ENCODE measurements around the gene TRDN.

Gene TRDN
- total RNA-seq: 0 to 0.21 (median 0) reads per million in 9 experiments

GRCh38 chr6:123636782-123637181, at the start of gene TRDN:
TSS of gene TRDN (minus strand) at chr6:123636950. CDS start at chr6:123636775, 175 bp downstream.
- Mint-ChIP-seq H3K27ac (no peak within 1 kb of the TSS), H3K4me3 (no peak within 1 kb of the TSS), H3K9me3 (peaks cover 0 to 2% of the 10 kb centered on the region in 2 donors), H3K27me3 (no peaks in the 10 kb centered on the region), H3K36me3 (ENCODE audit: insufficient read depth) (no peaks in the 10 kb centered on the region), H3K4me1 (ENCODE audit: low read depth in 2 of 2) (no peaks in the 10 kb centered on the region)
- DNase-seq (no peak), ATAC-seq (replicated peaks) (no peak)

- Mint-ChIP-seq H3K27ac (no peak overlapping the region), H3K9me3 (peaks cover 0 to 3% of the 10 kb centered on the region in 2 donors), H3K4me3 (no peak overlapping the region), H3K27me3 (no peaks in the 10 kb centered on the region), H3K4me1 (ENCODE audit: low read depth in 2 of 2) (no peaks in the 10 kb centered on the region), H3K36me3 (ENCODE audit: insufficient read depth) (peaks cover 2% of the 10 kb centered on the region)
- ATAC-seq (replicated peaks) (no peak), DNase-seq (no peak)
Observed at GRCh38 chr6:123681957-123682462, 45.3 kb upstream of the TRDN start.

GRCh38 chr6:123677897-123678296, 41.1 kb upstream of the TRDN start:
- Mint-ChIP-seq H3K27ac (no peak overlapping the region), H3K9me3 (peaks cover 7 to 13% of the 10 kb centered on the region in 2 donors), H3K36me3 (ENCODE audit: insufficient read depth) (no peaks in the 10 kb centered on the region), H3K4me1 (ENCODE audit: low read depth in 2 of 2) (no peaks in the 10 kb centered on the region), H3K4me3 (no peak overlapping the region), H3K27me3 (no peaks in the 10 kb centered on the region)
- DNase-seq (no peak), ATAC-seq (replicated peaks) (no peak)

GRCh38 chr6:123676793-123677192, 40.0 kb upstream of the TRDN start:
- H3K4me3 Mint-ChIP-seq: no peak overlapping the region
- H3K27ac Mint-ChIP-seq: no peak overlapping the region
- DNase-seq (no peak), ATAC-seq (replicated peaks) (no peak)
- H3K36me3 Mint-ChIP-seq (ENCODE audit: insufficient read depth): no peaks in the 10 kb centered on the region
- no peaks in the 10 kb centered on the region for H3K27me3 Mint-ChIP-seq
- H3K9me3 Mint-ChIP-seq: peaks cover 7 to 13% of the 10 kb centered on the region in 2 donors
- H3K4me1 Mint-ChIP-seq (ENCODE audit: low read depth in 2 of 2): no peaks in the 10 kb centered on the region

- Mint-ChIP-seq H3K4me1 (ENCODE audit: low read depth in 2 of 2) (no peaks in the 10 kb centered on the region), H3K9me3 (no peaks in the 10 kb centered on the region), H3K36me3 (ENCODE audit: insufficient read depth) (no peaks in the 10 kb centered on the region), H3K27ac (no peak overlapping the region), H3K27me3 (no peaks in the 10 kb centered on the region), H3K4me3 (no peak overlapping the region)
- ATAC-seq (replicated peaks) (no peak), DNase-seq (no peak)
Observed at GRCh38 chr6:123668965-123669591, 32.3 kb upstream of the TRDN start.

GRCh38 chr6:123668063-123668462, 31.3 kb upstream of the TRDN start:
- H3K27ac Mint-ChIP-seq: no peak overlapping the region
- H3K9me3 Mint-ChIP-seq: no peaks in the 10 kb centered on the region
- no peaks in the 10 kb centered on the region for H3K27me3 Mint-ChIP-seq
- H3K4me1 Mint-ChIP-seq (ENCODE audit: low read depth in 2 of 2): no peaks in the 10 kb centered on the region
- ATAC-seq (replicated peaks) (no peak), DNase-seq (no peak)
- no peak overlapping the region for H3K4me3 Mint-ChIP-seq
- no peaks in the 10 kb centered on the region for H3K36me3 Mint-ChIP-seq (ENCODE audit: insufficient read depth)

GRCh38 chr6:123663436-123663835, 26.7 kb upstream of the TRDN start:
- no peak overlapping the region for H3K27ac Mint-ChIP-seq
- no peaks in the 10 kb centered on the region for H3K27me3 Mint-ChIP-seq
- DNase-seq (no peak), ATAC-seq (replicated peaks) (no peak)
- peaks cover 0 to 2% of the 10 kb centered on the region in 2 donors for H3K9me3 Mint-ChIP-seq
- H3K4me1 Mint-ChIP-seq (ENCODE audit: low read depth in 2 of 2): no peaks in the 10 kb centered on the region
- no peak overlapping the region for H3K4me3 Mint-ChIP-seq
- H3K36me3 Mint-ChIP-seq (ENCODE audit: insufficient read depth): no peaks in the 10 kb centered on the region

GRCh38 chr6:123662757-123663156, 26.0 kb upstream of the TRDN start:
- H3K36me3 Mint-ChIP-seq (ENCODE audit: insufficient read depth): no peaks in the 10 kb centered on the region
- DNase-seq: no peak
- H3K27me3 Mint-ChIP-seq: no peaks in the 10 kb centered on the region
- H3K4me1 Mint-ChIP-seq (ENCODE audit: low read depth in 2 of 2): no peaks in the 10 kb centered on the region
- no peak for ATAC-seq (replicated peaks)
- no peak overlapping the region for H3K4me3 Mint-ChIP-seq
- peaks cover 0 to 2% of the 10 kb centered on the region in 2 donors for H3K9me3 Mint-ChIP-seq
- H3K27ac Mint-ChIP-seq: no peak overlapping the region

- Mint-ChIP-seq H3K9me3 (peaks cover 0 to 2% of the 10 kb centered on the region in 2 donors), H3K4me3 (no peak overlapping the region), H3K4me1 (ENCODE audit: low read depth in 2 of 2) (no peaks in the 10 kb centered on the region), H3K36me3 (ENCODE audit: insufficient read depth) (no peaks in the 10 kb centered on the region), H3K27ac (no peak overlapping the region), H3K27me3 (no peaks in the 10 kb centered on the region)
- DNase-seq: no peak
- ATAC-seq (replicated peaks): no peak
Observed at GRCh38 chr6:123661105-123661891, 24.5 kb upstream of the TRDN start.

- no peak for ATAC-seq (replicated peaks)
- no peak overlapping the region for H3K27ac Mint-ChIP-seq
- H3K4me3 Mint-ChIP-seq: no peak overlapping the region
- H3K36me3 Mint-ChIP-seq (ENCODE audit: insufficient read depth): no peaks in the 10 kb centered on the region
- H3K4me1 Mint-ChIP-seq (ENCODE audit: low read depth in 2 of 2): no peaks in the 10 kb centered on the region
- no peaks in the 10 kb centered on the region for H3K27me3 Mint-ChIP-seq
- no peak for DNase-seq
- H3K9me3 Mint-ChIP-seq: peaks cover 0 to 2% of the 10 kb centered on the region in 2 donors
Observed at GRCh38 chr6:123659960-123660748, 23.4 kb upstream of the TRDN start.

GRCh38 chr6:123658848-123659247, 22.1 kb upstream of the TRDN start:
- Mint-ChIP-seq H3K9me3 (peaks cover 0 to 2% of the 10 kb centered on the region in 2 donors), H3K27me3 (no peaks in the 10 kb centered on the region), H3K36me3 (ENCODE audit: insufficient read depth) (no peaks in the 10 kb centered on the region), H3K4me1 (ENCODE audit: low read depth in 2 of 2) (no peaks in the 10 kb centered on the region), H3K27ac (no peak overlapping the region), H3K4me3 (no peak overlapping the region)
- DNase-seq: no peak
- no peak for ATAC-seq (replicated peaks)

GRCh38 chr6:123655521-123656306, 19.0 kb upstream of the TRDN start:
- Mint-ChIP-seq H3K4me1 (ENCODE audit: low read depth in 2 of 2) (no peaks in the 10 kb centered on the region), H3K27ac (no peak overlapping the region), H3K9me3 (no peaks in the 10 kb centered on the region), H3K36me3 (ENCODE audit: insufficient read depth) (no peaks in the 10 kb centered on the region), H3K27me3 (no peaks in the 10 kb centered on the region), H3K4me3 (peak overlapping the region in 1 of 2 donors; percentile 27)
- DNase-seq: no peak
- ATAC-seq (replicated peaks): no peak

- Mint-ChIP-seq H3K36me3 (ENCODE audit: insufficient read depth) (no peaks in the 10 kb centered on the region), H3K4me3 (no peak overlapping the region), H3K27ac (no peak overlapping the region), H3K27me3 (no peaks in the 10 kb centered on the region), H3K4me1 (ENCODE audit: low read depth in 2 of 2) (no peaks in the 10 kb centered on the region), H3K9me3 (peaks cover 0 to 3% of the 10 kb centered on the region in 2 donors)
- ATAC-seq (replicated peaks): no peak
- DNase-seq: no peak
Observed at GRCh38 chr6:123648723-123649122, 12.0 kb upstream of the TRDN start.
